ENCODE data around the gene C10orf71. TPM values are rescaled to one million over a fixed set of nuclear protein-coding genes. Genes with fewer than 3 reads are reported as not detected.

C10orf71 gene
- total RNA-seq, 1 experiment from 2014 or later = not detected

DNA sequence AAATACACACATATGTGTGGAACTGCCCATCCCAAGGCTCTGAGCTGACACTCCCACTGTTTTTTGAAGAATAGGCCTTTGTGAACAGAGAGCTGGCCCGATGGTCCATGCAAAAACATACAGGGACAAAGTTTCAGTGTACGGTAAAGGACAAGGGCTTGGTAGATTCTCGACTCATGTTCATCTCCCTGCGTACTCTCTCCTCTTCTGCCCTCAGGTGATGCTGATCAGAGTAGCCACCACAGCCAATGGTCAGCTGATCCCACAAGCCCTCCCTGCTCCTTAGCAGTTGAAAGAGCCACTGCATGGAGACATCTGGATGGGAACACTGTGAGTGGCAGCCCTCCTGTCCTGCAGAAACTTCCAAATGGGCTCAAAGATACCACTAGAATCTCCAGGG lies 23.1 kb upstream of the C10orf71 start:
- no peaks in the 10 kb centered on the region for H3K36me3 ChIP-seq (ENCODE audit: insufficient read depth, low read length, poor library complexity, severe bottlenecking)
- no peaks in the 10 kb centered on the region for H3K4me1 ChIP-seq (ENCODE audit: insufficient read depth, low read length, poor library complexity, severe bottlenecking)
- no TSS peak for BruUV-seq (replicated peaks)
- no peak for DNase-seq (ENCODE audit: low spot score)
- H3K4me3 ChIP-seq (ENCODE audit: low read depth, low read length, poor library complexity, severe bottlenecking) = no peak overlapping the region
- no peak overlapping the region for H3K27ac ChIP-seq (ENCODE audit: low read depth, low read length, poor library complexity, severe bottlenecking)
- intact Hi-C loops (cut with micrococcal nuclease; ENCODE audit: unreplicated experiment) = no loop called here
- TF ChIP-seq, protein P1, sequence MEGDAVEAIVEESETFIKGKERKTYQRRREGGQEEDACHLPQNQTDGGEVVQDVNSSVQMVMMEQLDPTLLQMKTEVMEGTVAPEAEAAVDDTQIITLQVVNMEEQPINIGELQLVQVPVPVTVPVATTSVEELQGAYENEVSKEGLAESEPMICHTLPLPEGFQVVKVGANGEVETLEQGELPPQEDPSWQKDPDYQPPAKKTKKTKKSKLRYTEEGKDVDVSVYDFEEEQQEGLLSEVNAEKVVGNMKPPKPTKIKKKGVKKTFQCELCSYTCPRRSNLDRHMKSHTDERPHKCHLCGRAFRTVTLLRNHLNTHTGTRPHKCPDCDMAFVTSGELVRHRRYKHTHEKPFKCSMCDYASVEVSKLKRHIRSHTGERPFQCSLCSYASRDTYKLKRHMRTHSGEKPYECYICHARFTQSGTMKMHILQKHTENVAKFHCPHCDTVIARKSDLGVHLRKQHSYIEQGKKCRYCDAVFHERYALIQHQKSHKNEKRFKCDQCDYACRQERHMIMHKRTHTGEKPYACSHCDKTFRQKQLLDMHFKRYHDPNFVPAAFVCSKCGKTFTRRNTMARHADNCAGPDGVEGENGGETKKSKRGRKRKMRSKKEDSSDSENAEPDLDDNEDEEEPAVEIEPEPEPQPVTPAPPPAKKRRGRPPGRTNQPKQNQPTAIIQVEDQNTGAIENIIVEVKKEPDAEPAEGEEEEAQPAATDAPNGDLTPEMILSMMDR (conservative IDR thresholded peaks at IDR 0.05; ENCODE audit: low read depth, low read length) = no peak
- TF ChIP-seq EZH2 (IDR thresholded peaks at IDR 0.05; ENCODE audit: borderline replicate concordance, low read depth, low read length, poor library complexity, severe bottlenecking) = no peak
- CTCF ChIA-PET = no interaction called here
- POLR2A ChIA-PET (ENCODE audit: low non-redundant PET) = no interaction called here
- H3K9me3 ChIP-seq (ENCODE audit: low read depth, low read length, poor library complexity, severe bottlenecking) = no peaks in the 10 kb centered on the region
- peaks cover 17% of the 10 kb centered on the region for H3K27me3 ChIP-seq (replicated peaks; ENCODE audit: insufficient read depth, low read depth, low read length, poor library complexity)

GRCh38 chr10:49276596-49276995 lies 22.4 kb upstream of the C10orf71 start:
- BruUV-seq (replicated peaks) = no TSS peak
- Histone ChIP-seq H3K9me3 (ENCODE audit: low read depth, low read length, poor library complexity, severe bottlenecking) (no peaks in the 10 kb centered on the region), H3K27ac (ENCODE audit: low read depth, low read length, poor library complexity, severe bottlenecking) (no peak overlapping the region), H3K4me1 (ENCODE audit: insufficient read depth, low read length, poor library complexity, severe bottlenecking) (no peaks in the 10 kb centered on the region), H3K36me3 (ENCODE audit: insufficient read depth, low read length, poor library complexity, severe bottlenecking) (no peaks in the 10 kb centered on the region), H3K27me3 (replicated peaks; ENCODE audit: insufficient read depth, low read depth, low read length, poor library complexity) (peaks cover 17% of the 10 kb centered on the region), H3K4me3 (ENCODE audit: low read depth, low read length, poor library complexity, severe bottlenecking) (no peak overlapping the region)
- POLR2A ChIA-PET (ENCODE audit: low non-redundant PET) = no interaction called here
- TF ChIP-seq, protein P1 (conservative IDR thresholded peaks at IDR 0.05; ENCODE audit: low read depth, low read length) = no peak
- no peak for TF ChIP-seq EZH2 (IDR thresholded peaks at IDR 0.05; ENCODE audit: borderline replicate concordance, low read depth, low read length, poor library complexity, severe bottlenecking)
- CTCF ChIA-PET = no interaction called here
- intact Hi-C loops (cut with micrococcal nuclease; ENCODE audit: unreplicated experiment) = no loop called here
- no peak for DNase-seq (ENCODE audit: low spot score)

DNA sequence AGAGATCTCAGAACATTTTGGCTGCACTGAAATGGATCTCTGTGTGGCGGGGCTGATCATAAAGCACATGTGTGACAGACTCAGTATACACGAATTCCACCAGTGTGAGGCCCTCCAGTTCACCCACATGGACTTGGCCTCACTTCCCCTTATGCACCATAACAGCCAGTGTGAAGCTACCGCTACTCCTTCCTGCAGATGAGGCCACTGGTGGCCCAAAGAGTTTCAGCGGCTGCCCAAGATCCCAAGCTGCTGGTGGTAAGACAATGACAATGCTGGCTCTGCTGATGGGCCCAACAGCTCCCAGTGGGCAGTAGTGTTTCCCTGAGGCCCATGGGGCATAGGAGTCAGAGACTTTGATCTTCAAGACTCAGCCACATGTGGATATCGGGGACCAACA lies 21.0 kb upstream of the C10orf71 start:
- ChIA-PET CTCF (no interaction called here), POLR2A (ENCODE audit: low non-redundant PET) (no interaction called here)

More for the DNA sequence above, 21.0 kb upstream of the C10orf71 start:
- Histone ChIP-seq H3K36me3 (ENCODE audit: insufficient read depth, low read length, poor library complexity, severe bottlenecking) (no peaks in the 10 kb centered on the region), H3K27me3 (replicated peaks; ENCODE audit: insufficient read depth, low read depth, low read length, poor library complexity) (peaks cover 17% of the 10 kb centered on the region), H3K4me1 (ENCODE audit: insufficient read depth, low read length, poor library complexity, severe bottlenecking) (no peaks in the 10 kb centered on the region), H3K9me3 (ENCODE audit: low read depth, low read length, poor library complexity, severe bottlenecking) (no peaks in the 10 kb centered on the region), H3K4me3 (ENCODE audit: low read depth, low read length, poor library complexity, severe bottlenecking) (no peak overlapping the region), H3K27ac (ENCODE audit: low read depth, low read length, poor library complexity, severe bottlenecking) (no peak overlapping the region)
- intact Hi-C loops (cut with micrococcal nuclease; ENCODE audit: unreplicated experiment) = no loop called here
- no TSS peak for BruUV-seq (replicated peaks)
- DNase-seq (ENCODE audit: low spot score) = no peak
- TF ChIP-seq, protein P1 (conservative IDR thresholded peaks at IDR 0.05; ENCODE audit: low read depth, low read length) = no peak
- TF ChIP-seq EZH2 (IDR thresholded peaks at IDR 0.05; ENCODE audit: borderline replicate concordance, low read depth, low read length, poor library complexity, severe bottlenecking) = no peak
